Subcutaneous adipose tissue (tissue), 4 donors: ENCODE results near the gene USP15. TPM values are rescaled to one million over a fixed set of nuclear protein-coding genes. Genes with fewer than 3 reads are reported as not detected.

Experiments used
- total RNA-seq, 4 donors: library from RNA; depleted of rRNA; stranded (reverse); fragments of >200 nt; gene quantifications; one replicate each; pipeline ENCODE4 v1.1.0, GENCODE V29; 2016
- TF ChIP-seq, protein P1 (sequence below): fragments of 450-650 bp; IDR thresholded peaks from one replicate; pipeline ENCODE4 v1.5.1; 2016; ENCODE audit warnings: low read depth, mild to moderate bottlenecking, control low read depth, antibody characterized with exemption, moderate library complexity

The USP15 gene
- total RNA-seq, 4 donors from 2014 or later, result 88.5 to 288 (median 158) TPM

DNA sequence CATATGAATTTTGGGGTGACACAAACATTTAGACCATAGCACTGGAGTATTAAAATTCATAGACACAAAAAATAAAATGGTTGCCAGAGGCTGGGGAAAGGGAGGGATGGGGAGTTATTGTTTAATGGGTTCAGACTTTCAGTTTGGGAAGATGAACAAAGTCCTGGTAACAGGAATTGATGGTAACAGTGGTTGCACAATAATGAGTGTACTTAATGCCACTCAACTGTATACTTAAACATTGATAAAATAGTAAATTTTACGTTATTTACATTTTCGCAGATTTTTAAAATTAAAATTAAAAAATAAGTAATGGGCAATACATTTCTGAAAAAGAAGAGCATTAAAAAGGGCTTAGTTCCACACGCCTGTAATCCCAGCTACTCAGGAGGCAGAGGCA, 35.6 kb upstream of the USP15 start:
- TF ChIP-seq, protein P1, sequence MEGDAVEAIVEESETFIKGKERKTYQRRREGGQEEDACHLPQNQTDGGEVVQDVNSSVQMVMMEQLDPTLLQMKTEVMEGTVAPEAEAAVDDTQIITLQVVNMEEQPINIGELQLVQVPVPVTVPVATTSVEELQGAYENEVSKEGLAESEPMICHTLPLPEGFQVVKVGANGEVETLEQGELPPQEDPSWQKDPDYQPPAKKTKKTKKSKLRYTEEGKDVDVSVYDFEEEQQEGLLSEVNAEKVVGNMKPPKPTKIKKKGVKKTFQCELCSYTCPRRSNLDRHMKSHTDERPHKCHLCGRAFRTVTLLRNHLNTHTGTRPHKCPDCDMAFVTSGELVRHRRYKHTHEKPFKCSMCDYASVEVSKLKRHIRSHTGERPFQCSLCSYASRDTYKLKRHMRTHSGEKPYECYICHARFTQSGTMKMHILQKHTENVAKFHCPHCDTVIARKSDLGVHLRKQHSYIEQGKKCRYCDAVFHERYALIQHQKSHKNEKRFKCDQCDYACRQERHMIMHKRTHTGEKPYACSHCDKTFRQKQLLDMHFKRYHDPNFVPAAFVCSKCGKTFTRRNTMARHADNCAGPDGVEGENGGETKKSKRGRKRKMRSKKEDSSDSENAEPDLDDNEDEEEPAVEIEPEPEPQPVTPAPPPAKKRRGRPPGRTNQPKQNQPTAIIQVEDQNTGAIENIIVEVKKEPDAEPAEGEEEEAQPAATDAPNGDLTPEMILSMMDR, result no peak

DNA sequence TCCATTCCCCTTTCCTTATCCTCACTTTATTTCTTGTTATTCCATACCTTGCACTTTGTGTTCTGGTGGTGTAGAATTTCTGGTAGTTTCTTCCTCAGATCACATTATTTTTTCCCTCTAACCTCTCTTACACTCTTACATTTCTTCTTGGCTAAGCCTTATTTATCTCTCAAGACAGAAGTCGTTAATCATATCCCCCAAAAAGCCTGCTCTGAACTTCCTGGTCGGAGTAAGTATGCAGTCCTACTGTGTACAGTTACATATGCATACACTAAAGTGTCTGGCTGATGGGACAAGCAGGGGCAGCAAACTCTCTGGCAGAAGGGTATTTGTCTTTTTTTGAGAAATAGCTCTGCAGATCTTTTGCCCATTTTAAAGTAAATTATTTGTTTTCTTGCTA, 33.1 kb upstream of the USP15 start:
- TF ChIP-seq, protein P1, result no peak

DNA sequence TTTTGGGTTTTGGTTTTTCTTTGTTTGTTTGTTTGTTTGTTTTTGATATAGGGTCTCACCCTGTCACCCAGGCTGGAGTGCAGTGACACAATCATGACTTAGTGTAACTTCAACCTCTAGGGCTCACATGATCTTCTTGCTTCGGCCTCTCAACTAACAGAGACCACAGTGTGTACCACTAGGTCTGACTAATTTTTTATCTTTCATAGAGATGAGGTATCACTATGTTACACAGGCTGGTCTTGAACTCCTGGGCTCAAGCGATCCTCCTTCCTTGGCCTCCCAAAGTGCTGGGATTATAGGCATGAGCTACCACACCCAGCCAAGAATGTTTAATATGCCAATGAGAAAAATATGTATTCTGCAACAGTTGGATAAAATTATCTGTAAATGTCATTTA, 29.6 kb upstream of the USP15 start:
- TF ChIP-seq, protein P1, result no peak

DNA sequence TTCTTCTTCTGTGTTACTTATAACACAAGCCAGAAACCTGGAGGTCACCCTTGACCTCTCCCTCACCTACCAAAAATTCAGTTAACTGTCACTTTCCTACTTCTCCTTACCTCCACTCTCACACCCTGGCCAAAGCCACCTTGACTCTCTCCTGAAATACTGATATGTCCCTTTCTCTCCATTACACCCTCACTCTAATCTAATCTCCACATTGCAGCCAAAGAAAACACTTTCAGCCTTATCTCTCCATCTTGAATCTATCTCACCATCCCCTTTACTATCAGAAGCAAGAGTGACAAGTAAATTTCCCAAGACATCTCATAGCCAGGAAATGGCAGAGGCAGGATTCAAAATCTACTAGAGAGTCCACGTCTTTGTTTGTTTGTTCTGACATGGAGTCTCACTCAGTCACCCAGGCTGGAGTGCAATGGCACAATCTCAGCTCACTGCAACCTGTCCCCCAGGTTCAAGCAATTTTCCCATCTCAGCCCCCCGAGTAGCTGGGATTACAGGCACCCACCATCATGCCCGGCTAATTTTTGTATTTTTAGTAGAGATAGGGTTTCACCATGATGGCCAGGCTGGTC, 28.0 kb upstream of the USP15 start:
- TF ChIP-seq, protein P1, result no peak

DNA sequence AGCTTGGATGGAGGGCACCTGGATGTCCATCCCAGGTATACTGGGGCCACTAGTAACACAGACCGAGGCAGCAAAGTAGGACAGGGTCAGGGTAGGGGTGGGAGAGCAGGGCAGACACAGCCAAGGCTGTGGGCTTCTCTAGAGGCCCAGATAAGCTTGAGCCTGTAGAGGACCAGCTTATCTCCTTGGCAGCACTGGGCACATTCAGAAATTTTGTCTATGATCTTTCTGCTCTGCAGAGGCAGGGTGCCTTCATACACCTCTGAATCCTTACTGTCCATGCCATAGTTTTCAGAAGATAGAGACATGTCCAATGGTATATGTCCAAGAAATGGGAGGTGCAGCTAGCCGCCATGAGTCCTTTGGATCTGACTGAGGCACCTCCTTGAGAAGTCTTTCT, 26.4 kb upstream of the USP15 start:
- TF ChIP-seq, protein P1, result no peak

DNA sequence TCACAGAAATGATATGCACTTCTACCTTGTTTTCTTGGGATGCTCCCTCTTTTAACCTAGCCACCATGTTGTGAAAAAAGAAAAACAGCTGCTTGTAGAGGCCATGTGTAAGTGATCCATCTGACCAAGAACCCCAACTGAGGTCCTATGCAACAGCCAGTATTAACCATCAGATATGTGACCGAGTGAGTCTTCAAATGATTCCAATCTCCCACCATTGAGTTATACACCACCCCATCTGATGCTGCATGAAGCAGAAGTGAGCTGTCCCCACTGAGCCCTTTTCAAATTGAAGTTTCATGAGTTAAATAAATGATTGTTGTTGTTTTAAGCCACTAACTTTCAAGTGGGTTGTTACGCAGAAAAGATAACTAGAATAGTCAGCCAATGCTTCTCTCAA, 20.6 kb upstream of the USP15 start:
- TF ChIP-seq, protein P1, result no peak

DNA sequence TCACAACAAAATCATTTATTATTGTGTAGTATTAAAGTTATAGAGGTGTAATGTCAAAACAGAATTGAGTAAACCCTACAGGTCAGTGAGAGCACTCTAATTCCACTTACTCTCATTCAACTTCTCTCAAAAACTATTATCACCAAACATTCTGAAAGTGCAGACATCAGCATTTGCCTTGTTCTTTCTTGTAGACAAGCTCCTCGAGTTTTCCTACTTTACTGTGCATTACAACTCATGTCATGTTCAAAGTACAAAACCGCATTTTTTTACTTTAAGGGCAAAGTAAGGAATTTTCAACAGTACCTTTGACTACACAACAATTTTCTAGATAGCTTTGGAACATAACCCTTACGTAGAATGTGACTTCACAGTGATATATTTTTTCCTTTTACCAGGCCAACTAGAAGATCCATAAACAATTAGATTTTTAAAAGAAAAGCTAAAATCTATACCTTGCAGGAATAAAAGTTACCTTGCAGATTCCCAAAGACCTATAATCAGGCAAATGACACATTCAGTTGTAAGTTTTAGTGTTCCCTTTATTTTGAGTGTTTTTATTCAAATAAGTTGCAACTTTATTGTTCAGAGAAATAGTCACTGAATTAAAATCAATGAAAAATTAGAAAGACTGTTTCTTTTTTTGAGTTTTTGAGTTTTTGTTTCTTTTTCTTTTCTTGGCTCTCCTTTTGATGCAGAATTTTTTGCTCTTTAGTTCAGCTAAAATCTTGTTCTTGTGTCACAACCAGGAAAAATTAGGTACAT, 12.7 kb upstream of the USP15 start:
- TF ChIP-seq, protein P1, result no peak
